ENCODE data around the gene WDR88.

WDR88 gene, protein sequence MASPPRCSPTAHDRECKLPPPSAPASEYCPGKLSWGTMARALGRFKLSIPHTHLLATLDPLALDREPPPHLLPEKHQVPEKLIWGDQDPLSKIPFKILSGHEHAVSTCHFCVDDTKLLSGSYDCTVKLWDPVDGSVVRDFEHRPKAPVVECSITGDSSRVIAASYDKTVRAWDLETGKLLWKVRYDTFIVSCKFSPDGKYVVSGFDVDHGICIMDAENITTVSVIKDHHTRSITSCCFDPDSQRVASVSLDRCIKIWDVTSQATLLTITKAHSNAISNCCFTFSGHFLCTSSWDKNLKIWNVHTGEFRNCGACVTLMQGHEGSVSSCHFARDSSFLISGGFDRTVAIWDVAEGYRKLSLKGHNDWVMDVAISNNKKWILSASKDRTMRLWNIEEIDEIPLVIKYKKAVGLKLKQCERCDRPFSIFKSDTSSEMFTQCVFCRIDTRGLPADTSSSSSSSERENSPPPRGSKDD

DNA sequence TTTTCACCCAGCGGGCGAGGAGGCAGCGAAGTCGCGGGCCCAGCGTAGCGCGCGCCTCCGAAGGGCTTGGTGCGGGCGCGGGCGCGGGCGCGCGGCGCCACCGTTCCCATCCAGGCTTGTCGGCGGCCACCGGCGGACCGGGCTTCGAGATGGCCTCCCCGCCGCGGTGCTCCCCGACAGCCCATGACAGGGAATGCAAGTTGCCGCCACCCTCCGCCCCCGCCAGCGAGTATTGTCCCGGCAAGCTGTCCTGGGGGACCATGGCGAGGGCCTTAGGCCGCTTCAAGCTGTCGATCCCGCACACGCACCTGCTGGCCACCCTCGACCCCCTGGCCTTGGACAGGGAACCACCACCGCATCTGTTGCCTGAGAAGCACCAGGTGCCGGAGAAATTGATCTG lies at the start of gene WDR88:
TSS of gene WDR88 (plus strand) at position 94 of the 400 bp plus-strand sequence. CDS start at position 150, 56 bp downstream.
- no peak within 1 kb of the TSS for H3K4me2 ChIP-seq (ENCODE audit: low read length)
- peaks cover 11% of the 10 kb centered on the region for H3K36me3 ChIP-seq (ENCODE audit: control insufficient read depth, low read length)
- H3K27me3 ChIP-seq (ENCODE audit: control insufficient read depth, low read length), result no peaks in the 10 kb centered on the region
- no peaks in the 10 kb centered on the region for H3K9me3 ChIP-seq (ENCODE audit: control insufficient read depth, insufficient read depth, low read length)
- no peaks in the 10 kb centered on the region for H3F3A ChIP-seq (ENCODE audit: control insufficient read depth, insufficient read depth)
- H3K79me2 ChIP-seq (ENCODE audit: control insufficient read depth, low read length), result no peaks in the 10 kb centered on the region
- H3K27ac ChIP-seq (ENCODE audit: low read depth, low read length), result no peak within 1 kb of the TSS
- H4K20me1 ChIP-seq (ENCODE audit: control insufficient read depth, insufficient read depth, low read depth, low read length), result no peaks in the 10 kb centered on the region
- H3K9me2 ChIP-seq (replicated peaks; ENCODE audit: control insufficient read depth, low read length), result no peaks in the 10 kb centered on the region
- no peak within 1 kb of the TSS for H3K4me3 ChIP-seq (ENCODE audit: low read length)
- no peaks in the 10 kb centered on the region for H3K4me1 ChIP-seq (ENCODE audit: control insufficient read depth, low read length)
- TF ChIP-seq, protein P1, sequence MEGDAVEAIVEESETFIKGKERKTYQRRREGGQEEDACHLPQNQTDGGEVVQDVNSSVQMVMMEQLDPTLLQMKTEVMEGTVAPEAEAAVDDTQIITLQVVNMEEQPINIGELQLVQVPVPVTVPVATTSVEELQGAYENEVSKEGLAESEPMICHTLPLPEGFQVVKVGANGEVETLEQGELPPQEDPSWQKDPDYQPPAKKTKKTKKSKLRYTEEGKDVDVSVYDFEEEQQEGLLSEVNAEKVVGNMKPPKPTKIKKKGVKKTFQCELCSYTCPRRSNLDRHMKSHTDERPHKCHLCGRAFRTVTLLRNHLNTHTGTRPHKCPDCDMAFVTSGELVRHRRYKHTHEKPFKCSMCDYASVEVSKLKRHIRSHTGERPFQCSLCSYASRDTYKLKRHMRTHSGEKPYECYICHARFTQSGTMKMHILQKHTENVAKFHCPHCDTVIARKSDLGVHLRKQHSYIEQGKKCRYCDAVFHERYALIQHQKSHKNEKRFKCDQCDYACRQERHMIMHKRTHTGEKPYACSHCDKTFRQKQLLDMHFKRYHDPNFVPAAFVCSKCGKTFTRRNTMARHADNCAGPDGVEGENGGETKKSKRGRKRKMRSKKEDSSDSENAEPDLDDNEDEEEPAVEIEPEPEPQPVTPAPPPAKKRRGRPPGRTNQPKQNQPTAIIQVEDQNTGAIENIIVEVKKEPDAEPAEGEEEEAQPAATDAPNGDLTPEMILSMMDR (IDR thresholded peaks at IDR 0.05; ENCODE audit: low read depth, low read length, poor library complexity, severe bottlenecking), result no peak
- no peak for TF ChIP-seq EZH2phosphoT487 (IDR thresholded peaks at IDR 0.05; ENCODE audit: borderline replicate concordance, low read length)

DNA sequence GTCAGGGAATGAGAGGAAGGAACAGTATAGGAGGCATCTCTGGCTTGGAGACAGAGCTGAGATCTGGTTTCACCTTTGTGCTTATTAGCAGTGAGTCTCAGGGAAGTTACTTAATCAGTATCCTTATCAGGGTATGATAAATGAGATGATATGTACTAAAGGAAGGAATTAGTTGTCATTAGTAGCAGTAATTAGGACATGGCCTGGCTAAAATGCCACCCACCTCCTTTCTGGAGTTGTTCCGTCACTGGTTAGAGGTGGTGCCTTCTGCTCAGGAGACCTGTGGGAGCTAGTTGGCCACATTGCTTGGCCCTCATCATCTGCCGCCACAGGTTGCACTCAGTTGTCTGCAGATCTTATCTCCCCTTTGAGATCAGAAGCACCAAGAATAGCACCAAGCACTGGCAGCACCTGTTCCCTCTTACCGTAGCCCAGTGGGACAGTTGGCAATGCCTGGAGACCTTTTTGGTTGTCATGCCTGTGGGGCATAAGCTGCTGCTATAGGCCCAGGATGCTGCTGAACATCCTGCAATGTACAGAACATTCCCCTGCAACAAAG lies 46.3 kb upstream of the WDR88 start:
- Histone ChIP-seq H3K9me3 (ENCODE audit: control insufficient read depth, insufficient read depth, low read length) (no peaks in the 10 kb centered on the region), H3K27ac (ENCODE audit: low read depth, low read length) (no peak overlapping the region), H3F3A (ENCODE audit: control insufficient read depth, insufficient read depth) (no peaks in the 10 kb centered on the region), H3K4me3 (ENCODE audit: low read length) (no peak overlapping the region), H3K4me2 (ENCODE audit: low read length) (no peak overlapping the region), H3K36me3 (ENCODE audit: control insufficient read depth, low read length) (peaks cover 18% of the 10 kb centered on the region), H3K4me1 (ENCODE audit: control insufficient read depth, low read length) (peaks cover 7% of the 10 kb centered on the region), H4K20me1 (ENCODE audit: control insufficient read depth, insufficient read depth, low read depth, low read length) (no peaks in the 10 kb centered on the region), H3K9me2 (replicated peaks; ENCODE audit: control insufficient read depth, low read length) (no peaks in the 10 kb centered on the region), H3K79me2 (ENCODE audit: control insufficient read depth, low read length) (peaks cover 22% of the 10 kb centered on the region), H3K27me3 (ENCODE audit: control insufficient read depth, low read length) (no peaks in the 10 kb centered on the region)
- TF ChIP-seq EZH2phosphoT487 (IDR thresholded peaks at IDR 0.05; ENCODE audit: borderline replicate concordance, low read length), result no peak
- TF ChIP-seq, protein P1 (IDR thresholded peaks at IDR 0.05; ENCODE audit: low read depth, low read length, poor library complexity, severe bottlenecking), result no peak

DNA sequence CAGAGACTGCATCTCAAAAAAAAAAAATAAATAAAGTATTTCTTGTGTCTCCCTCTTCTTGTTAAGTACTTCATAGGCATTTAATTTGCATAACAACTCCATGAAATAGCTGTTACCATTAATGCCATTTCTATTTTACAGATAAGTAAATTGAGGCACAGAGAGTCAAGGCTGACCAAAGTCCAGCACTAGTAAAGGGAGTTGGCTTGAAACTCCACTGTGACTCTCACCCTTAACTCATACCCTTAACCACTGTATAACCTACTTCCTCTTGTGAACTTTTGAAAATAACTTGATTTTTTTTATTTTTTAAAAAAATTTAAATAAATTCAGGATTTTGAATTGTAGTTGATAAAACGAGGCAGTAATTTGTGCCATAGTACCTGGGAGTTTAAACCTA lies 45.0 kb upstream of the WDR88 start:
- H3K9me3 ChIP-seq (ENCODE audit: control insufficient read depth, insufficient read depth, low read length), result no peaks in the 10 kb centered on the region
- peaks cover 17% of the 10 kb centered on the region for H3K36me3 ChIP-seq (ENCODE audit: control insufficient read depth, low read length)
- H3K4me2 ChIP-seq (ENCODE audit: low read length), result no peak overlapping the region
- no peaks in the 10 kb centered on the region for H3K27me3 ChIP-seq (ENCODE audit: control insufficient read depth, low read length)
- H3F3A ChIP-seq (ENCODE audit: control insufficient read depth, insufficient read depth), result no peaks in the 10 kb centered on the region
- TF ChIP-seq EZH2phosphoT487 (IDR thresholded peaks at IDR 0.05; ENCODE audit: borderline replicate concordance, low read length), result no peak
- TF ChIP-seq, protein P1 (IDR thresholded peaks at IDR 0.05; ENCODE audit: low read depth, low read length, poor library complexity, severe bottlenecking), result no peak
- H3K4me3 ChIP-seq (ENCODE audit: low read length), result no peak overlapping the region
- peaks cover 3% of the 10 kb centered on the region for H3K4me1 ChIP-seq (ENCODE audit: control insufficient read depth, low read length)
- H4K20me1 ChIP-seq (ENCODE audit: control insufficient read depth, insufficient read depth, low read depth, low read length), result no peaks in the 10 kb centered on the region
- no peak overlapping the region for H3K27ac ChIP-seq (ENCODE audit: low read depth, low read length)
- peaks cover 12% of the 10 kb centered on the region for H3K79me2 ChIP-seq (ENCODE audit: control insufficient read depth, low read length)
- H3K9me2 ChIP-seq (replicated peaks; ENCODE audit: control insufficient read depth, low read length), result no peaks in the 10 kb centered on the region

Measured in DOHH2 (cell line).